GM10248 (cell line): ENCODE measurements around the gene GGT1.
"Not testable (repeated sequence)": the region's sequence is repeated elsewhere in the genome, so short reads cannot be mapped to it uniquely, and the experiment has no call there.

Source experiments
- CTCF ChIA-PET: fragments of 300-600 bp; sonication (Branson Sonifier 250); formaldehyde crosslinking; extraction: SDS; loops from one replicate; lab custom pipeline; 2021; ENCODE audit warnings: antibody characterized with exemption; lab: Yijun Ruan, JAX
- POLR2A ChIA-PET: fragments of 350-650 bp; sonication (Branson Sonifier 250); formaldehyde crosslinking; extraction: SDS; loops from one replicate; lab custom pipeline; 2020; ENCODE audit warnings: antibody characterized with exemption; lab: Yijun Ruan, JAX
- DNase-seq: peaks from one replicate; pipeline ENCODE4 v3.0.0; 2012; ENCODE audit errors: extremely low spot score

GGT1 gene

GRCh38 chr22:24649371-24649770, 46.4 kb downstream of the GGT1 start:
- CTCF ChIA-PET, POLR2A ChIA-PET, DNase-seq: not testable (repeated sequence)

GRCh38 chr22:24650884-24651283, 47.9 kb downstream of the GGT1 start:
- POLR2A ChIA-PET, DNase-seq, CTCF ChIA-PET: not testable (repeated sequence)

- DNase-seq, CTCF ChIA-PET, POLR2A ChIA-PET: not testable (repeated sequence)
These were observed 62.4 kb downstream of the GGT1 start for GRCh38 chr22:24665395-24665794.

GRCh38 chr22:24667904-24668303, 64.9 kb downstream of the GGT1 start:
- CTCF ChIA-PET, POLR2A ChIA-PET, DNase-seq: not testable (repeated sequence)

- POLR2A ChIA-PET, CTCF ChIA-PET, DNase-seq: not testable (repeated sequence)
These were observed 69.5 kb downstream of the GGT1 start for GRCh38 chr22:24672532-24672931.
